Endometrial microvascular endothelial cells (primary cell): ENCODE data around the gene GOLGA3. TPM values are rescaled to one million over a fixed set of nuclear protein-coding genes. Genes with fewer than 3 reads are reported as not detected.
"Not testable (repeated sequence)": the region's sequence is repeated elsewhere in the genome, so short reads cannot be mapped to it uniquely, and the experiment has no call there.

ENCODE experiments used
- in situ Hi-C: cut with HindIII; loops from 2 replicates; pipeline ENCODE4 v1.10.0; 2017; ENCODE audit warnings: low sequenced_read_pairs, low pct_unique_long_range_greater_than_20kb; ENCODE audit errors: inconsistent ontology term
- total RNA-seq: library from RNA; depleted of rRNA; stranded (reverse); fragments of >200 nt; gene quantifications from one replicate; pipeline ENCODE4 v1.2.3, GENCODE V29; 2015; ENCODE audit errors: inconsistent ontology term

GOLGA3 gene
- total RNA-seq, 1 donor from 2014 or later: 46.2 TPM

- in situ Hi-C loops: no loop called here
These were observed 19.0 kb upstream of the GOLGA3 start for GRCh38 chr12:132847363-132848356.

- in situ Hi-C loops: not testable (repeated sequence)
These were observed 16.0 kb upstream of the GOLGA3 start for GRCh38 chr12:132844681-132845080.

GRCh38 chr12:132842449-132843045 is 13.9 kb upstream of the GOLGA3 start:
- in situ Hi-C loops: no loop called here

- in situ Hi-C loops: no loop called here
These were observed 12.5 kb upstream of the GOLGA3 start for GRCh38 chr12:132841151-132841550.

GRCh38 chr12:132840536-132840935 is 11.9 kb upstream of the GOLGA3 start:
- in situ Hi-C loops: no loop called here

GRCh38 chr12:132839558-132840235 is 11.0 kb upstream of the GOLGA3 start:
- in situ Hi-C loops: no loop called here

- in situ Hi-C loops: no loop called here
These were observed 9.9 kb upstream of the GOLGA3 start for GRCh38 chr12:132838410-132839080.

DNA sequence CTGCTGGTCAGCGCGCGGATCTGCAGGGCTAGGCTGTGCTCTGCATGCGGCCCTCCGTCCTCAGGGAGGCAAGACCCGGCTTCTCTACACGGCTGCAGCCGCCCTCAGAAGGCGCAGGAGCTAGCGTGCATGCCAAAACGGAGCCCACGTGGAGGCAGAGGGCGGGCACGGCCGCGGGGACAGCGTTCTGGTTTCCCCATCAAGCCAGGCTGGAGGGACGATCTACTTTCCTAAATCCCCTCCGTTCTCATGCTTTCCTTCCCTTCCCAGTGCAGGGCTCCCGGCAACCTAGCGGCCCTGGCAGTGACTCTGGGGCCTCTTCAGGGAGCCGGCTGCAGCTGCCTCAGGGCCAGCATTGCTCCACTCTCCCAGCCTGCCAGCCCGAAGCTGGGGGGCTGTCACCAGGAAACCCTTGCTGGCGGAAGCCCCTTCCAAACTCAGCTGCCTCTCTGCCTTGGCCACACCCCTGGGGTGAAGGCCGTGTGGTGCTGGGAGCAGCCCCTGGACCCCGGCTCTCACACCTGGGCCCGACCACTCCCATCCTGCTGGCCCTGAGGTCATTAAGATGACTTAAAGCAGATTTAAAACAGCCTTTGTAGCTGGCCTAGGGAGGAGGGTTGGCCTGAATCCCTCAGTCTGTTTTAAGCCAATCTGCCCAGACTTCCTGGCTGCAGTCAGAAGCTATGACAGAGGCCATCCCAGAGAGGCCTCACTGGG is 9.2 kb upstream of the GOLGA3 start:
- in situ Hi-C loops: no loop called here

DNA sequence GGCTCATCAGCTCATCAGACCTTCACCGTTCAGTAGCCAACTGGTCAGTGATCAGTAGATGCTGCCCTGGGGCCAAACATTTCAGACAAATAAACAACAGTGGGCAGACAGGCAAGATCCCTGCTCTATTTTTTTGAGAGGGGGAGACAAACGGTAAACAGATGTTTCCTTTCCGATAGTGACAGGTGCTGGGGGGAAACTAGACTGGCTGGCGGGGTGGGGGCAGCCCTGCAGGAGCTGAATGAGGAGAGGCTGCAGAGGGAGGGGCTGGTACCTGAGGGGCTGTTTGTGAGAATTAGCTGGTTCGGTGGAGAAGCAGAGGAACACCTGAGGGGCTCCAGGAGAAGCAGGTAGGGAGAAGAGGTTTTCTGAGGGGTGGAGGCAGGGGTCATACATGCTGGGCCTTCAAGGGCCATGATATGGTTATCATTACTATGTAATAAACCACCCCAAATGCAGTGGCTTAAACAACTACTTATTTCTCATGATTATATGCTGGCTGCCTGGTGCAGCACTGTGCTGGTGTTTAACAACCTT is 8.2 kb upstream of the GOLGA3 start:
- in situ Hi-C loops: no loop called here

GRCh38 chr12:132836230-132836629 is 7.6 kb upstream of the GOLGA3 start:
- in situ Hi-C loops: not testable (repeated sequence)

- in situ Hi-C loops: no loop called here
These were observed 6.7 kb upstream of the GOLGA3 start for GRCh38 chr12:132835076-132836025.

DNA sequence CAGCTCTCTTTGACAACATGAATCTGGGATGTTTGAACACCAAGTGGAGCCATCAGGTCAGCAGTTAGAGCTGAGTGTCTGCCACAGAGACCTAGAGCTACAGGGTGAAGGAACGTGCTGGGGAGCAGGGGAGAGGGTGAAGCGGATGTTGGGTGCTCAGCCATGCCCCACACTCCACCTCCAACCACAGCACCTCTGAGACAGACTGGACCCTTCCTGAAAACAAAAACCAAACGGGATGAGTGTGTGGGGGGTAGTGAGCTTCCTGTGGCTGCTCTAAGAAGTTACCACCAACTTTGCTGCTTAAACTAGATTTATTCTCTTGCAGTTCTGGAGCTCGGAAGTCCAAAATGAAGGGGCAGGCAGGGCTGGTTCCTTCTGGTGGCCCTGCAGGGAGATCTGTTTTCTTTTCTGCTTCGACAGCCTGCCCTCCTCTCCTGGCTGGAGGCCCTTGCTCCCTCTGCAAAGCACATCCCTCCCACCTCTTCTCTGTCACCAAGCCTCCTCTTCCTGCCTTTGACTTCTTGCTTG is 5.6 kb upstream of the GOLGA3 start:
- in situ Hi-C loops: no loop called here

DNA sequence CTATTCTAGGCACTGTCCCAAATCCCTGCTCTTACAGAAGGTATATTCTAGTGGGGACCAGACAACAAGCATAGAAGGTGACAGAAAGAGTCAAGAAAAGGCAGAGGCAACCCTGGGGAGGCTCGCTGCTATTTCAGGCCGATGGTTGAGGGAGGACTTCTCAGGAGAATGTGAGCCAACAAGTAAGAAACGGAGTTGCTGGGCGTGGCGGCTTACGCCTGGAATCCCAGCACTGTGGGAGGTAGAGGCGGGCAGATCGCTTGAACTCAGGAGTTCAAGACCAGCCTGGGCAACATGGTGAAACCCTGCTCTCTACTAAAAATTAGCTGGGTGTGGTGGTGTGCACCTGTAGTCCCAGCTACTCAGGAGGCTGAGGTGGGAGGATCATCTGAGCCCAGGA is 4.7 kb upstream of the GOLGA3 start:
- in situ Hi-C loops: no loop called here

DNA sequence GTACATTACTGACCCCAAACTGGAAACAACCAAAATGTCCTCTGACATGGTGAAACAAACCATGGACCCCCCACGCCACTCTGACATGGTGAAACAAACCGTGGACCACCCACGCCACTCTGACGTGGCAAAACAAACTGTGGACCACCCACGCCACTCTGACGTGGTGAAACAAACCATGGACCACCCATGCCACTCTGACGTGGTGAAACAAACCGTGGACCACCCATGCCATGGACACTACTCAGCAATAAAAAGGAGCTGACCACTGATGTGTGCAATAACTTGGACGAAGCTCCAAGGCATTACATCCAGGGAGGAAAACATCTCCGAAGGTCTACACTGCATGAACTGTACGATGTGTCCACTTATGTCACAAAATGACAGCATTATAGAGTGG is 3.1 kb upstream of the GOLGA3 start:
- in situ Hi-C loops: no loop called here

DNA sequence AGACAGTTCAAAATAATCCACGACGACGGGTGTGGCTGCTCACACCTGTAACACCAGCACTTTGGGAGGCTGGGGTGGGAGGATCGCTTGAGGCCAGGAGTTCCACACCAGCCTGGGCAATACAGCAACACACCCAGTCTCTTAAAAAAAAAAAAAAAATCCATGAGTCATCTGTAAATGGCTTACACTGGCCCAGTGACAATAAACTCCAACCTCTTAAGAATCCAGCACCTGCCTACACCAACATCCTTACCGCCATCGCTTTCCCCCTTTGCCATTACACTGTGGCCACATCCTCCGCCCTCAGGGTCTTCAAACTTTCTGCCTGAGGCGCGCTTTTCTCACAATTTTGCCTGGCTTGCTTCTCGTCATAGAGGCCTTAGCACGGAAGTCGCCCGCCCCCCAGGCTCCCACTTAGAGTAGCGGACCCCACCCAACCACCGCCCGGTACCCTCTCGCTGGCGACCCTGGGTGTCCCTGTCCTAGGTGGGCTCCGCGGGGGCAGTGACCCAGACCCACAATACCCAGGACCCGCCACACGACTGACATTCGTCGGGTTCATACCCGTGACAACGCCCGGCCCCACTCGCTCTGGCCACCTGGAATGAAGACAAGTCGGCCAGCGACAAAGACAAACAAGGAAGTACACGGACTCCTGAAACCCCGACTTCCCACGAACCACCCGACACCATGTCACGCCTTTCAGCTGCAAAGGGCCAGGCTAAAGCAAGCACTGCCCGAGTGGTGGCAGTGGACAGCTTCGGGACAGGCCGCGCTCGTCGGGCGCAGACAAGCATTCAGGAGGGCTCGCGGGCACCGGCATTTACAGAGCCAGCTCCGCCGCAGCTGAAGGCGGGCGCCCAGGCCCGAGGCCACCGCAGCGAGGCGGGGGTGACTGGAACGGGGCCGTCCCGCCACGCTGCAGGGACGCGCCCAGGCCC is 636 bp downstream of the GOLGA3 start:
- in situ Hi-C loops: no loop called here

DNA sequence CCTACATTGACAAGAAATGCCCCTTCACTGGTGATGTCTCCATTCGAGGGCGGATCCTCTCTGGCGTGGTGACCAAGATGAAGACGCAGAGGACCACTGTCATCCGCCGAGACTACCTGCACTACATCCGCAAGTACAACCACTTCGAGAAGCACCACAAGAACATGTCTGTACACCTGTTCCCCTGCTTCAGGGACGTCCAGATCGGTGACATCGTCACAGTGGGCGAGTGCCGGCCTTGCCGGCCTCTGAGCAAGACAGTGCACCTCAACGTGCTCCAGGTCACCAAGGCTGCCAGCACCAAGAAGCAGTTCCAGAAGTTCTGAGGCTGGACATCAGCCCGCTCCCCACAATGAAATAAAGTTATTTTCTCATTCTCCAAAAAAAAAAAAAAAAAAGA is 2.8 kb downstream of the GOLGA3 start:
- in situ Hi-C loops: no loop called here
